GM19455 (cell line): Measurements from ENCODE around the gene KIR2DL4.
"Not testable (repeated sequence)": the region's sequence is repeated elsewhere in the genome, so short reads cannot be mapped to it uniquely, and the experiment has no call there.

Source experiments
- ATAC-seq: cut with Tn5 transposase; IDR thresholded peaks from one replicate; pipeline ENCODE4 v1.9.1; 2021; ENCODE audit not compliant: unreplicated experiment

KIR2DL4 gene

GRCh38 chr19:54804101-54804500 is 691 bp downstream of the KIR2DL4 start:
- ATAC-seq: no peak

GRCh38 chr19:54804571-54804970 is 1.2 kb downstream of the KIR2DL4 start:
- ATAC-seq: no peak

GRCh38 chr19:54805665-54806515 is 2.5 kb downstream of the KIR2DL4 start:
- no peak for ATAC-seq

GRCh38 chr19:54806516-54806838 is 3.1 kb downstream of the KIR2DL4 start:
- no peak for ATAC-seq

GRCh38 chr19:54814571-54814970 is 11.2 kb downstream of the KIR2DL4 start:
- ATAC-seq: not testable (repeated sequence)

GRCh38 chr19:54816251-54816650 is 12.8 kb downstream of the KIR2DL4 start, which contains the start of gene KIR3DL1:
TSS of gene KIR3DL1 (plus strand) at chr19:54816468.
- ATAC-seq: not testable (repeated sequence)

- ATAC-seq: no peak
Measured at GRCh38 chr19:54817670-54818536, 14.5 kb downstream of the KIR2DL4 start.

GRCh38 chr19:54824416-54824815 is 21.0 kb downstream of the KIR2DL4 start:
- not testable (repeated sequence) for ATAC-seq

GRCh38 chr19:54825326-54825725 is 21.9 kb downstream of the KIR2DL4 start:
- not testable (repeated sequence) for ATAC-seq

- not testable (repeated sequence) for ATAC-seq
Measured at GRCh38 chr19:54828064-54828463, 24.7 kb downstream of the KIR2DL4 start.

- ATAC-seq: not testable (repeated sequence)
Measured at GRCh38 chr19:54832496-54832895, 29.1 kb downstream of the KIR2DL4 start, which contains the start of gene KIR2DS4. TSS of gene KIR2DS4 (plus strand) at chr19:54832676.

GRCh38 chr19:54835126-54835525 is 31.7 kb downstream of the KIR2DL4 start:
- not testable (repeated sequence) for ATAC-seq

GRCh38 chr19:54837522-54837921 is 34.1 kb downstream of the KIR2DL4 start:
- ATAC-seq: not testable (repeated sequence)

- not testable (repeated sequence) for ATAC-seq
Measured at GRCh38 chr19:54843171-54843570, 39.8 kb downstream of the KIR2DL4 start.

GRCh38 chr19:54850061-54850640 is 46.7 kb downstream of the KIR2DL4 start, which contains the start of gene KIR3DL2:
TSS of gene KIR3DL2 (plus strand) at chr19:54850443. CDS start at chr19:54850476, 33 bp downstream.
- not testable (repeated sequence) for ATAC-seq

- ATAC-seq: no peak
Measured at GRCh38 chr19:54850930-54851329, 47.5 kb downstream of the KIR2DL4 start.

- no peak for ATAC-seq
Measured at GRCh38 chr19:54851353-54851752, 47.9 kb downstream of the KIR2DL4 start.

- not testable (repeated sequence) for ATAC-seq
Measured at GRCh38 chr19:54855241-54855640, 51.8 kb downstream of the KIR2DL4 start.

GRCh38 chr19:54858476-54858875 is 55.1 kb downstream of the KIR2DL4 start:
- ATAC-seq: not testable (repeated sequence)

GRCh38 chr19:54859421-54859820 is 56.0 kb downstream of the KIR2DL4 start:
- ATAC-seq: not testable (repeated sequence)

GRCh38 chr19:54863459-54863858 is 60.0 kb downstream of the KIR2DL4 start:
- ATAC-seq: not testable (repeated sequence)
